ENCODE results near the gene GRB2.
"Not testable (repeated sequence)": the region's sequence is repeated elsewhere in the genome, so short reads cannot be mapped to it uniquely, and the experiment has no call there.

GRB2 gene

DNA sequence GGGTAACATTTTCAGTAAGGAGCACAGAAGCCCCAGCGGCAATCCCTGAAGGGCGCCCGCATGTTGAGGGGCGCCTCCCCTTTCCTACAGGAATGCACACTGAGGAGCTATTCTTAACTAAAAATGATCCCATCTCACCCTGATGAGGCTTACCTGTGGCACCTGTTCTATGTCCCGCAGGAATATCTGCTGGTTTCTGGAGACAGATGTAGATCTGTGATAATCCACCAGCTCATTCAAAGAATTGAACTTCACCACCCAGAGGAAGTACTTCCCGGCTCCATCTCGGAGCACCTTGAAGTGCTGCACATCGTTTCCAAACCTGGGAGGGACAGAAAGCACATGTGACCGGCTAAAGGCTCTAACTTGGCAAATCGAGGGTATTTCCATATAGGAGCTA, 84.0 kb downstream of the GRB2 start:
- no peak for DNase-seq (ENCODE audit: extremely low read depth in 1 of 2, low read depth in 1 of 2)

DNA sequence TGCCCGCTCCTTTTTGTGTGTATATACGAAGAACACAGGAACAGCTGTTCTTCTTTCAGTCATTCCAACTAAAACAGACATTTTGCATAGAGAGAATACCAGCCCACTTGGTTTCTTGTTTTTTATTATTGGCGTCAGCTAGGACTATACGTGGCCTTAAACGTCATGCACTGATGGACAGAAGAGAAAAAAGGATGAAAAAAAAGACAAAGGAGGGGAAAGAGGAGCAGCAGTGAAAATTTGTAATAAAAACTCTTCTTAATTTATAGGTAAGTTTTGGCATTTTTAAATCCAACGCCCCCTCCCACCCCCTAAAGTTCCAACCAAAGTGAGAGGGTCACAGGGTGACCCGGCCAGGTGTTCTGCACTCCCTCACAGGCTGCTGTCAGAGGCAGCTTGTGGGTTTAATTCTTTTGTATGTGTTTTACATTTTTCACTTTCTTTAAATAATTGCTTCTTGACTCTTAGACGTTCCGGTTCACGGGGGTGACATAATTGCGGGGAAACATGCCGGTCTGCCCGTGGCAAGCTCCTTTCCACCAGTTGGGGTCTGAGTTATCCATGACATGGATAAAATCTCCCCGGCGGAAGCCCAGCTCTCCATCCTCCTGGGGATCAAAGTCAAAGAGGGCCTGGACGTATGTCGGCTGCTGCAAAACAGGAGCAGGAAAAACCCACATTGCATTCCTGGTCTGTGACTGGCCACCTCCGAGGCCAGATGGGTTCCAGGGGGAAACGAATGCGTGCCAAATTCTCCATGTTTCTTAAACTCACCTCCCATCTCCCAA, 85.4 kb downstream of the GRB2 start:
- no peak for DNase-seq (ENCODE audit: extremely low read depth in 1 of 2, low read depth in 1 of 2)

DNA sequence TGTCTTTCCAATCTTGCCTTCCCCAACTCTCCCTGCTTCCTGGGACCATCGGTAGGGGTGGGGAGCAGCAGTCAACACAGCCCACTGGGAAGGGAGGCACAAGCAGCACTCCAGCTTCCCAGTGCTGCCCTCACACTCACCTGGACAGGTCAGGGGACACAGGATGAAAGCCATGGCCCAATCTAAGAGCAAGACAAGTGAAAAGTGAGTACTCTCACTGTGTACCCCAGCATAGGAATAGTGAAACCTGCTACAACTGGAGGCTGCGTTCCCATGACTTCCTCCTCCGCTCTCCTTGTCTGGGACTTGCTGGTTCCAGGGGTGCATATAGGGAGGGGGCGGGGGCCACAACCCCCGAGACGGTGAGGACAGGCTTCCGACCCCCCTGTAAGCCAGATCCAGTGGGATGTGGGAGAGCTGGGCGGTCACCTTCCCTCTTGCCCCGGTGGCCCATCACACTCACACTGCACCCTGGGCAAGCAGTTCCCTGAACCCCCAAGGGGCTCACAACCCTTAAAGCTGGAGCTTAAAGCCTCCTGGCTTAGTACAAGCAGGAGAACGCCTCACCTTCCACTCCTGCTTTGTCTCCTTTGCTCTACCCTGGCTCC, 86.8 kb downstream of the GRB2 start:
- no peak for DNase-seq (ENCODE audit: extremely low read depth in 1 of 2, low read depth in 1 of 2)

DNA sequence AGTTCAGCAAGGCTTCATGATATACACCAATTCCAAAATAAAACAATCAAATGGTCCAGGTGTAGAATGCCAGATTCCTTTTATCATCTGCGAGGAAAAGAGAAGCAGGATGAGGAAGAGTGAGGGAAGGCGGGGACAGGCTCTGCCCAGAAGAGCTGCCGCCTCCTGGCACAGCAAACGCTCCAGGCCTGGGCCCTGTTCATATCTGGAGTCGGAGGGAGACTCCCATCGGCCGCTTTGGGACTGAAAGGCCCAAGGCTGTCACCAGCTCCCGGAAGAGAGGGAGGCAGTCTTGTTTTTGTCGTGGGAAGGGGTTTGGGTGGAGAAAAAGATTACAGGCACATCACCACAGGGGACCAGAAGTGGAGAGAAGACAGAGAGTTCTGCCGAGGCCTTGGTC, 87.3 kb downstream of the GRB2 start:
- no peak for DNase-seq (ENCODE audit: extremely low read depth in 1 of 2, low read depth in 1 of 2)

DNA sequence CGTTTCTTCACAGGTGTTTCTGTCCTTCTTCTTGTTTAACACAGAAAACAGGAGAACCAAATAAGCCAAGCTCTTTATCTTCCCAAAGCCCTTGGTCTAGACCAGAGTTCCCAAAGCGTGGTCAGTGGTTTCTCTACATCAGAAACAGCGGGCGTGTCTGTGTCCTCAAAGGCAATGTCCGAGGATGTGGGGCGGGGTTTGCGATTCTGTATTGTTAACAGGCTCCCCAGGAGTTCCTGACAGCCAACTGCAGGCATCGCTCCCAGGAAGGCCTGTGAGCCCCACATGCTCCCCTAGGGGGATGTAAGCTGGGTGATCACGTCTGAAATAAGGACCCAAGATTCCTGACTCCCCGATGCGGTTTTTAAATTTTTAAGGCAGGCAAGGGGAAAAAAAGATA, 87.8 kb downstream of the GRB2 start:
- DNase-seq (ENCODE audit: extremely low read depth in 1 of 2, low read depth in 1 of 2), result no peak

DNA sequence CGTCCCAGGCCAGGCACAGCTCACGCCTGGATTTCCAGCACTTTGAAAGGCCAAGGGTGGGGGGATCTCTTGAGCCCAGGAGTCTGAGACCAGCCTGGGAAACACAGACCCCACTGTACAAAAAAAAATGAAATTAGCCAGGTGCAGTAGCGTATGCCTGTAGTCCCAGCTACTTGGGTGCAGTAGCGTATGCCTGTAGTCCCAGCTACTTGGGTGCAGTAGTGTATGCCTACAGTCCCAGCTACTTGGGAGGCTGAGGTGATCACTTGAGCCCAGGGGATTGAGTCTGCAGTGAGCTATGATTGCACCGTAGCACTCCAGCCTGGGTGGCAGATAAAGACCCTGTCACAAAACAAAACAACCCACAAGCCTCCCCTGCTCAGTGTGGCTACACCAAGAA, 89.2 kb downstream of the GRB2 start:
- DNase-seq (ENCODE audit: extremely low read depth in 1 of 2, low read depth in 1 of 2), result no peak

DNA sequence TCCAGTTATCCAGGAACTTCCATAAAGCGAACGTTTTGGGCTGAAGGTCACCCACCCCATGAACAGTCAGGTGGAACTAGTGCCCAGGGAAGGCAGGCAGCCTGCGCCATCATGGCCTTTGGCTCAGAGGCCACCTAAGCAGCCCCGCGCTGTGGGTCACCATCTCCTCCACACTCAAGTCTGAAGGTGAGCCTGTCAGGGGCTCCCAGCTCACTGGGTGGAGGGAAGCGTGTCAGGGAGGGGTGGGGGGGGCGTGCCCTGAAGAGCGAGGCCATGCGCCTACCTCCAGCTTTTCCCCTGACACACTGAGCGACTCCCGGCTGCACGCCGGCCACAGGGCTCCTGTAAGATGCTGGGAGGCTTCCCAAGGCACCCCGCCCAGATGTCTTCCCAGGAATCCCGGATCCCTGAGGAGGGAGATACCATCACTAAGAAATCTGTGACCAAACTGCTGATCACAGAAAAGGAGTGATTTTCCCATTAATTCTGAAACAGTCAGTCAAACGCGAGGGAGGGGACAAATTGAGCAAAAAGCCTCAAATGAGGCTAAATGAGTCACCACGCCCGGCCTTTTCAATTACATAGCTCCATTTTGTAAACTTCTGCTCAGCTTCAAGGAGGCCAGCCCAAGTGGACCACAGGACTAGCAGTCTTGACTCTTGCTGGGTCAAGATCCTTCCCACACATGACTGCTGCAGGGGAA, 89.8 kb downstream of the GRB2 start:
- no peak for DNase-seq (ENCODE audit: extremely low read depth in 1 of 2, low read depth in 1 of 2)

DNA sequence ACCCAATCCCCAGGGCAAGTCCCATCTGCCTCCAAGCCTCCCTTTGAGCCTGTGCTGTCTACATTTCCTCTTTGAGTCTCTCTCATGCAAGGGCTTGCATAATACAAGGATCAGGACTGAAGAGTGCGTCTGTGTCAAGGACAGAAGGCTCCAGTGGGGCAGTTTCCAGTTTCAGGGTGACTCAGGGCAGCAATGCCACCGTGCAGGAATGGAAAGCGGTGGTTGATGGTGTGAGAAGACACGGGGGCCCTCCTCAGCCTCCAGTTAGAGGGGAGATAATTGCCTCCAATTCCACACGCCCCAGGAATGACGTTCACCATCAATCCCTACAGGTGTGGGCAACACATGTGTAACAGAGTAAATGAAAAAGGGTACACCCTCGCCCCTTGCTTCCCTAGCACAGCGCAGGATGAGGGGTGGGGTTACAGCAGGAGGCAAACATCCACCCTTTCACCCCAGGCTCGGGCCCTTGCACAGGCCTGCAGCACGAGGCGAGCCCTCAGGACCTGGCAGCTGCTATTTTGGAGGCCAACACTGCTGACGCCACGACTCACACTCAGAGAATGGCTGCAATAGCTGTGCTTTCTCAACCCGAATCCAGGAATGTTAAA, 91.4 kb downstream of the GRB2 start:
- DNase-seq (ENCODE audit: extremely low read depth in 1 of 2, low read depth in 1 of 2), result no peak

DNA sequence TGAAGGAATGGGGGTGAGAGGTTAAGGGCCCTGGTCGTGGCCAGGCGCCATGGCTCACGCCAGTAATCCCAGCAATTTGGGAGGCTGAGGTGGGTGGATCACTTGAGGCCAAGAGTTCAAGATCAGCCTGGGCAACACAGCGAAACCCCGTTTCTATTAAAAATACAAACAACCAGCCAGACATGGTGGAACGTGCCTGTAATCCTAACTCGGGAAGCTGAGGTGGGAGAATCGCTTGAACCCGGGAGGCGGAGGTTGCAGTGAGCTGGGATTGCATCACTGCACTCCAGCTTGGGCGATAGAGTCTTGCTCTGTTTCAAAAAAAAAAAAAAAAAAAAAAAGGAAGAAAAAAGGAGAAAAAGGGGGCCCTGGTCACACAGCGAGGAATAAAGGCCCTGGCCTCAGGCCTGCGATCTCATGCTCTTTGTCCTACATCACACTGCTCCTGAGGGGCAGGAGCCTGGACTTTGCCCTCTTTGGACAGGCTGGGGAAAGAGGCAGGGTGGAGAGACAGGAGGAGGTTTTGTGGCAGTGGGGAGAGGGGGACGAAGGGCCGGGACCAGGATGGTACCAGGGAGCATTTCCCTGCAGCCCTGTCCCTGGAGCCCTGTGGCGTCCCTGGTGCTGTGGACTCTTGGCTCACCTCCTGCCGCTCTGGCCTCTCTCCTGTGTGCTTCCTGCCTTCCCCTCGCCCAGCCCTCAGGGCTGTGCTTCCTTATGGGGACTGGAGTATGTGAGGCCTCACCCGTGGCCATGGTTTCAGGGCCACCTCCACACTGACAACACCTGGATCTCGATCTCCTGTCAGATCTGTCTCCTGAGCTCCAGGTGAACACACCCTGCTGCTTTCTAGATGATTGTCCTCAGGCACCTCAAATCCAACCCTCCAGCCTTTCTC, 96.5 kb downstream of the GRB2 start:
- no peak for DNase-seq (ENCODE audit: extremely low read depth in 1 of 2, low read depth in 1 of 2)

DNA sequence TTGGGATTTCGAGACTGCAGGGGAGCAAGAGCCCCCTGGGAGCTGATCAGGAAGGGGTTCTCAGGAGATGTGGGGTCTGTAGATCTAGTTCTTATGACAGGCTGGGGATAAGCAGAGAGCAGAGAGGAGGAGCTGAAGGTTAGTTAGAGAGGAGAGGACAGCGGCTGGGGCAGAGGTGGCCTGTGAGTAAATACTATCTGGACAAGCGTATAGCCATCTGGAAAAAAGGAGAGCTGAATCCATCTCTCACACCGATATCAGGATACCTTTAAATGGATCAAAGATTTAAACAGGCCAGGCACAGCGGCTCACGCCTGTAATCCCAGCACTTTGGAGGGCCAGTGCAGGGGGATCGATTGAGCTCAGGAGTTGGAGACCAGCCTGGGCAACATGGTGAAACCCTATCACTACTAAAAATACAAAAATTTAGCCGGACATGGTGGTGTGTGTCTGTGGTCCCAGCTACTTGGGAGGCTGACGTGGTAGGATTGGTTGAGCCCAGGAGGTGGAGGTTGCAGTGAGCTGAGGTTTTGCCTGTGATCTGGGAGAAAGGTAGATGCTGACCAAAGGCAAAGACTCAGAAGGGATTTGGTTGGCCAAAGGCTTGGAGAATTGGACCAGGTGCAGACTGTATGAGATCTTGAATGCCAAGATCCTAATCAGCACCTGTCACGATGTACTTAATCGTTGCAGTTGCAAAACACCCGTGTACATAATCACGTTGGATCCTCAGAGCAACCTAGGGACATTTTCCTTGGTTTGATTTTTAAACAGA, 97.3 kb downstream of the GRB2 start:
- DNase-seq (ENCODE audit: extremely low read depth in 1 of 2, low read depth in 1 of 2), result no peak

DNA sequence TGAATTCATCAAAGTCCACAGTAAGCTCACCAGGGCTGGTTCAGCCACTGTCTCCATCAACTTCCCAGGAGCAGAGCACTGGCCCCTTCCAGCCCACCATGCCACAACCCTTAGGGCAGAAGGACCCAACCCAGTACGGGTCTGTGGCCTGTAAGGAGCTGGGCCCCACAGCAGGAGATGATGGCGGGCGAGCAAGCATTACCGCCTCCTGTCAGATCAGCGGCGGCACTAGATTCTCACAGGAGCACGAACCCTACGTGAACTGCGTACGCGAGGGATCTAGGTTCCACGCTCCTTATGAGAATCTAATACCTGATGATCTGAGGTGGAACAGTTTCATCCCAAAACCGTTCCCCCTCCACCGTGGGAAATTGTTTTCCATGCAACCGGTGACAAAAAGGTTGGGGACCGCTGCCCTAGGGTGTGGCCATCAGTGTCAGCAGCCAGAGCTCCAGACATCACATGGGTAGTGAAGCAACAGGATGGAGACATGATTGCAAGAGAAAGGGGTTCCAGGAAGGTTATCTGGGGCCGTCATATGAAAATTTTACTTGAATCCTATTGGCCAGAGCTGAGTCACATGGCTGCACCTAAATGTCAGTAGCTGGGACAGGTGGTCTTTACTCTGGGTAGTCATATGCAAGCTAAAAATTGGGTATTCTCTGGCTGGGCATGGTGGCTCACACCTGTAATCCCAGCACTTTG, 103.8 kb downstream of the GRB2 start:
- DNase-seq (ENCODE audit: extremely low read depth in 1 of 2, low read depth in 1 of 2), result no peak

DNA sequence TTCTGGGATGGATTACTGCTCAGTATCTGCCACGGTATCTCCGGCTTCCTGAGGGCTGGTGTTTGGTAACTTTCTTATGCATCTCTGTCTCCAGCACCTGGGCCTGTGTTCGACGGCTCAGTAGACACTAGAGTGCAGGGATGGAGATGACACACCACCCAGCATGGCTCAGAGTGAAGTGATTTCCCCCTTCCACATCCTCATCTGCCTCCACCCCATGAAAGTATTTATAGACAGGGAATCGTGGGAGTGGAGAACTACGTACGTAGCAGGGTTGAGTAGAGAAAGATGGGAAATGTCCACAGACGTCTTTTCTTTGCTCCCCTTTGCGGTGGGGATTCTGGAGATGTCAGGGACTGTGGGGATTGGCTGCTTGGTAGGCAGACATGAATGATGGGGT, 104.4 kb downstream of the GRB2 start:
- DNase-seq (ENCODE audit: extremely low read depth in 1 of 2, low read depth in 1 of 2), result no peak

DNA sequence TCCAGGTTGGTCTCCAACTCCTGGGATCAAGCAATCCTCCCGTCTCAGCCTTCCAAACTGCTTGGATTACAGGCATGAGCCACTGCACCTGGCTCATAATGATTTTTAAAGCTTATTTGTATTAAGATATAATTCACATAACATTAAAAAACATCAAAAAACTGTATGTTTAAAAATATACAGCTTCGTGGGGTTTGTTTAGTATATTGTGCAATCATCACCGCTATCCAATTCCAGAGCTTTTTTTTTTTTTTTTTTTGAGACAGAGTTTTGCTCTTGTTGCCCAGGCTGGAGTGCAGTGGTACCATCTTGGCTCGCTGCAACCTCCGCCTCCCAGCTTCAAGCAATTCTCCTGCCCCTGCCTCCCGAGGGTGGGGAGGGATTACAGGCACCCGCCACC, 105.2 kb downstream of the GRB2 start:
- no peak for DNase-seq (ENCODE audit: extremely low read depth in 1 of 2, low read depth in 1 of 2)

DNA sequence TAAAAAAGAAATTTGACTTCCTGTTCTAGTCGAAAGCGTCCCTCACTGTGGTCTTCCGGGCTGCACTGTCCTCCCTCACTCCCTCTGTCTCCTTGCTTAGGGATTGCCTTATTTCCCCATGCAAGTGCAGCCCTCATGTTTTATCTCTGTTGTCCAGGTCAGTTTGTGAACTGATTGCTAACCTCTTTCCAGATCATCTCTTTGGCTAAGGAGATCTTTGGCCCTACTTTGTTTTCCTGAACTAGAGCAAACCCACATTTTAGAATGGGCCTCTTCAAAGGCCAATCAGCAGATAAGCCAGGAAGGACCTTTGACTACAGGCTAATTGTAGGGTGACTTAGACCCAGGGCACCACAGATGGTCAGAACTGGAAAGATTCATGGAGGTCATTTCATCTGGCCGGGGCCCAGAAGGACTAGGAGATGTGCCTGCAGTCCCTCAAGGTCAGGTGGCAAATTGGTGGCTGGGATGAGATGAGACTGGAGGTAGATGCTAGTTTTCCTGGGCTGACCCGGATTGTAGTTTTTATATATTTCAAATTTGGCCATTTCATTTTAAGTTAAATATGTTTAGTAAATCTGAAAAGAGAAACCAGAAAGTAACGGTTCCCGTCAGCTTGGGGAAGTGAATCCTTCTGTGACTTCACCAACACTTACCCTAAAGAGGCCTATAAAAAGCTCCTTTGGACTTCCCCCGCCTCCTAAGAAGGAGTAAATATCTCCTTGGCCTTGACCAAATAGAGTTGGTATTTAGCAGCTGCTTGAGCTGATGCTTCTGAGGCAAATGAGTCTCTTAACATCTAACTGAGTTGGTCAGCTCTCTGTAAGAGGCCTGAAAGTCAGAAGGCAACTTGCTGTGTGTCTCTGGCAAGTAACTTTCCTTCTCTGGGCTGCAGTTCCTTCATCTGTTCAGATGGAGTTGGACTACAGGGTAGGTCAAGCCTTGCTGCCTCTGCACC, 110.0 kb downstream of the GRB2 start:
- no peak for DNase-seq (ENCODE audit: extremely low read depth in 1 of 2, low read depth in 1 of 2)

DNA sequence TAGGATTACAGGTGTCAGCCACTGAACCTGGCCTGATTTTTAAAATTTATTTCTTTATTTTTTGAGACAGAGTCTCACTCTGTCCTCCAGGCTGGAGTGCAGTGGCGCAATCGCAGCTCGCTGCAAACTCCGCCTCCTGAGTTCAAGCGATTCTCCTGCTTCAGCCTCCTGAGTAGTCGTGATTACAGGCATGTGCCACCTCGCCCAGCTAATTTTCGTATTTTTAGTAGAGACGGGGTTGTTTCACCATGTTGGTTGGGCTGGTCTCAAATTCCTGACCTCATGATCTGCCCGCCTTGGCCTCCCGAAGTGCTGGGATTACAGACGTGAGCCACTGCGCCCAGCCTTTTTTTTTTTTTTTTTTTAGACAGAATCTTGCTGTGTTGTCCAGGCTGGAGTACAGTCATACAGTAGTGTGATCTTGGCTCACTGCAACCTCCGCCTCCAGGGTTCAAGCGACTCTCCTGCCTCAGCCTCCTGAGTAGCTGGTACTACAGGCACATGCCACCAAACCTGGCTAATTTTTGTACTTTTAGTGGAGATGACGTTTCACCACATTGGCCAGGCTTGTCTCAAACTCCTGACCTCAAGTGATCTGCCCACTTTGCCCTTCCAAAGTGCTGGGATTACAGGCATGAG, 112.5 kb downstream of the GRB2 start:
- not testable (repeated sequence) for DNase-seq (ENCODE audit: extremely low read depth in 1 of 2, low read depth in 1 of 2)

DNA sequence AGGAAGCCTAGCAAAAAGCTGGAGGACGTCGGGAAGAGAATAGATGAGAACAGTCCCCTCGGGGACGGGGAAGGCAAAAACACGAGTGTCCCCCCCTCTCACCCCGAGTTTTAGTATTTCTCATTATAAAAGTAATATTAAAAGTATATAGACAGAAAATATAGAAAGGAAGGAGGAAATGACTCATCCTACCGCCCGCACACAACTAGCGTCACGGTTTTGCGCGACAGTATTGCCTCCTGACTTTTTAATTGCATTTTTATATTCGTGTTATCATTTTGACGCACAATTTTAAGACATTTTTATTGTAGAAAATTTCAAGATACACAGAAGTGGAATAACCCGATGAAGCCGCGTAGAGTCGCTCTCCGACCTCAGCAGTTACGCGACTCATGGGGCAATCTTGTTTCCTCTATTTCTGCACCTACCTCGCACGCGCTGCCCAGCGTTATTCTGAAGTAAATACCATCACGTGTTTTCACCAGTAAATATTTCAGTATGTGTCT, 115.6 kb downstream of the GRB2 start:
- DNase-seq (ENCODE audit: extremely low read depth in 1 of 2, low read depth in 1 of 2), result peak in 1 of 2 donors; percentile 32

DNA sequence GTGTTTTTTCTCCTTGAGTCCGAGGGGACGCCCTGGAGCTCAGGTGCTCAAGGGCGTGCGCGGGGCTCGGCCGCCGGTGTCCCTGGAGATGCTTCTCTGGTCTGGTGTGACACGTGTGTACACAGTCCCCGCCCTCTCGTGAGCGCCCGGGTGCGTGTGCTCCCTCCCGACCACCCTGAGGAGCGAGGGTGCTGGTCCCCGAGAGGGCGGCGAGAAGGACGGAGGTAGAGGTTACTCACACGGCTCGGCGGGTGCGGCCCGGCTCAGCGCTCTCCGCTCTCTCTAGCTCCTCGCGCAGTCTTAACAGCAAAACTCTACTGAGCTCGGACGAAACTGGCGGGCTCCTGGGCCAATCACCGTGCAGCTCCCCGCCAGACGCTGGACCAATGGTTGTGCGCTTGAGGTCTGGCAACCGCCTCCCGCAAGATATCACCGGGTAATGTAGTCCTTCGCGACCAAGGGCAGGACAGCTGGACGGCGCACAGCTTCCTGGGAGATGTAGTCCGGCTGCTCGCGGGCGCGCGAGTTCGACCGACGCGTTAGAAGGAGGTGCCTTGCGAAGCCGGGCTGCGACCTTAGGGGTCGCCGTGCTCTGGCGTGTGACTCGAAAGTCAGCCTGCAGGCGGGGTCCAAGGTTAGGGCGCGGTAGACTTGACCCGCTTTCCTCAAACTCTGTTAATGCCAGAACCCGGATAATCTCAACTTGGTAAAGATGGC, 116.2 kb downstream of the GRB2 start, which contains the start of gene SLC25A19:
TSS of gene SLC25A19 (minus strand) at position 319 of the 717 bp plus-strand sequence. CDS start 2,669 bp downstream, outside the sequence.
- peak; percentile 95 to 98 for DNase-seq (ENCODE audit: extremely low read depth in 1 of 2, low read depth in 1 of 2)

Measured in stimulated activated CD8-positive, alpha-beta memory T cell treated with anti-CD3 and anti-CD28 coated beads, Interleukin-7, amount 100 ng/mL, for 48 hours (primary cell).